H1 (cell line): ENCODE measurements around the gene TRAPPC2L. TPM values are rescaled to one million over a fixed set of nuclear protein-coding genes. Genes with fewer than 3 reads are reported as not detected.

Experiments
- CTCF ChIA-PET: fragments of 300-600 bp; sonication (Branson Sonifier 250); formaldehyde crosslinking; loops from one replicate; lab custom pipeline; 2021; ENCODE audit not compliant: partially characterized antibody; lab: Charles Lee
- POLR2A ChIA-PET: fragments of 300-600 bp; sonication (Branson Sonifier 250); formaldehyde crosslinking; loops from one replicate; lab custom pipeline; 2021; ENCODE audit warnings: inconsistent platforms; ENCODE audit not compliant: partially characterized antibody; lab: Charles Lee
- DNase-seq, 2 experiments: peaks; one replicate each; pipeline versions ENCODE4 v3.0.0 to v3.0.0-alpha.2; 2010 to 2022; ENCODE audit warnings: low spot score in 2 of 2, low read depth in 1 of 2, mixed read lengths in 1 of 2
- FAIRE-seq: peaks from 2 replicates; lab custom pipeline; 2011; peaks lifted over from hg19 to GRCh38; lab: Jason Lieb, UNC
- H2AFZ ChIP-seq: 2 replicates; pipeline ENCODE4 v1.8.1; 2012; ENCODE audit warnings: low read length, inconsistent platforms
- H2AK5ac ChIP-seq: 2 replicates; pipeline ENCODE4 v1.6.1; 2013; ENCODE audit warnings: low read depth, low read length
- H2BK120ac ChIP-seq: replicated peaks from 2 replicates; pipeline ENCODE3; 2013; ENCODE audit warnings: low read depth, low read length, inconsistent platforms
- H2BK12ac ChIP-seq: 2 replicates; pipeline ENCODE4 v1.6.1; 2013; ENCODE audit warnings: low read depth, low read length
- H2BK15ac ChIP-seq: 2 replicates; pipeline ENCODE4 v1.6.1; 2013; ENCODE audit warnings: low read length
- H2BK20ac ChIP-seq: 2 replicates; pipeline ENCODE4 v1.6.1; 2013; ENCODE audit warnings: low read length
- H2BK5ac ChIP-seq: 2 replicates; pipeline ENCODE4 v1.6.1; 2013; ENCODE audit warnings: low read depth, low read length
- H3K14ac ChIP-seq: 2 replicates; pipeline ENCODE4 v1.6.1; 2013; ENCODE audit warnings: inconsistent platforms; ENCODE audit not compliant: insufficient read length
- H3K18ac ChIP-seq: 2 replicates; pipeline ENCODE4 v1.6.1; 2013; ENCODE audit warnings: low read length; ENCODE audit errors: extremely low read depth
- H3K23ac ChIP-seq: 2 replicates; pipeline ENCODE4 v1.6.1; 2013; ENCODE audit warnings: inconsistent platforms; ENCODE audit not compliant: insufficient read length
- H3K23me2 ChIP-seq: 2 replicates; pipeline ENCODE4 v1.6.1; 2013; ENCODE audit warnings: low read depth, low read length
- H3K27ac ChIP-seq: 2 replicates; pipeline ENCODE4 v1.6.1; 2011; ENCODE audit warnings: low read depth, low read length, inconsistent platforms
- H3K27me3 ChIP-seq, 4 experiments: replicated peaks in 1 of 4; 1 replicate in 1 of 4; 2 replicates in 3 of 4; pipeline versions ENCODE4 v1.6.1 to v1.8.1; 2011 to 2013; ENCODE audit warnings: low read length in 3 of 4, mild to moderate bottlenecking in 3 of 4, inconsistent platforms in 2 of 4, mixed read lengths in 2 of 4, moderate library complexity in 1 of 4; ENCODE audit not compliant: control insufficient read depth in 3 of 4, insufficient read depth in 3 of 4; ENCODE audit errors: extremely low read depth in 1 of 4
- H3K36me3 ChIP-seq, 4 experiments: 2 replicates each; pipeline versions ENCODE4 v1.6.1 to v1.8.1; 2011 to 2013; ENCODE audit warnings: mild to moderate bottlenecking in 4 of 4, low read length in 3 of 4, moderate library complexity in 2 of 4, control low read depth in 1 of 4, inconsistent platforms in 1 of 4; ENCODE audit not compliant: insufficient read depth in 4 of 4, control insufficient read depth in 2 of 4
- H3K4ac ChIP-seq: replicated peaks from 2 replicates; pipeline ENCODE3; 2013; ENCODE audit warnings: low read length, low read depth, mixed read lengths, inconsistent platforms; ENCODE audit not compliant: insufficient read length
- H3K4me1 ChIP-seq, 4 experiments: replicated peaks in 1 of 4; 1 replicate in 1 of 4; 2 replicates in 3 of 4; pipeline versions ENCODE4 v1.6.1 to v1.8.1; 2011 to 2013; ENCODE audit warnings: low read length in 3 of 4, inconsistent platforms in 2 of 4, mixed read lengths in 1 of 4; ENCODE audit not compliant: insufficient read depth in 4 of 4, control insufficient read depth in 3 of 4
- H3K4me2 ChIP-seq, 2 experiments: 2 replicates each; pipeline versions ENCODE4 v1.6.1 to v1.8.1; 2011 to 2013; ENCODE audit warnings: low read depth in 2 of 2, low read length in 2 of 2, control low read depth in 1 of 2, inconsistent platforms in 1 of 2, mild to moderate bottlenecking in 1 of 2; ENCODE audit not compliant: insufficient read depth in 1 of 2
- H3K4me3 ChIP-seq, 4 experiments: fragments of 200-600, 300-600 bp in 1 of 4; sonication (generic), shearing (Covaris generic), sonication (Bioruptor Twin) in 1 of 4; 2 replicates each; pipeline versions ENCODE4 v1.5.1 to v1.8.1; 2011 to 2016; ENCODE audit warnings: low read length in 4 of 4, low read depth in 3 of 4, control low read depth in 2 of 4, inconsistent platforms in 2 of 4, mild to moderate bottlenecking in 2 of 4, mixed read lengths in 1 of 4, moderate library complexity in 1 of 4; ENCODE audit not compliant: insufficient read depth in 2 of 4; ENCODE audit errors: extremely low read depth in 1 of 4
- H3K56ac ChIP-seq: replicated peaks from 2 replicates; pipeline ENCODE3; 2013; ENCODE audit warnings: low read depth, mild to moderate bottlenecking, mixed read lengths, low read length, inconsistent platforms; ENCODE audit not compliant: insufficient read length
- H3K79me1 ChIP-seq: 2 replicates; pipeline ENCODE4 v1.6.1; 2013; ENCODE audit warnings: low read depth, low read length, control low read depth
- H3K79me2 ChIP-seq, 2 experiments: 2 replicates each; pipeline versions ENCODE4 v1.6.1 to v1.8.1; 2012 to 2013; ENCODE audit warnings: low read length in 2 of 2, mild to moderate bottlenecking in 2 of 2, inconsistent platforms in 1 of 2; ENCODE audit not compliant: insufficient read depth in 2 of 2, control insufficient read depth in 1 of 2
- H3K9ac ChIP-seq, 4 experiments: replicated peaks in 1 of 4; 1 replicate in 1 of 4; 2 replicates in 3 of 4; pipeline versions ENCODE4 v1.6.1 to v1.8.1; 2011 to 2013; ENCODE audit warnings: low read depth in 3 of 4, low read length in 3 of 4, control low read depth in 2 of 4, mild to moderate bottlenecking in 2 of 4, moderate library complexity in 2 of 4, inconsistent platforms in 1 of 4; ENCODE audit errors: extremely low read depth in 1 of 4
- H3K9me3 ChIP-seq, 2 experiments: 2 replicates each; pipeline versions ENCODE4 v1.6.1 to v1.8.1; 2012 to 2013; ENCODE audit warnings: mild to moderate bottlenecking in 2 of 2, moderate library complexity in 2 of 2, control low read depth in 1 of 2, inconsistent platforms in 1 of 2, low read depth in 1 of 2, low read length in 1 of 2, mixed read lengths in 1 of 2; ENCODE audit not compliant: insufficient read depth in 2 of 2
- H4K20me1 ChIP-seq, 2 experiments: replicated peaks in 1 of 2; 2 replicates each; pipeline versions ENCODE3 to v1.8.1; 2011 to 2013; ENCODE audit warnings: inconsistent platforms in 2 of 2, low read length in 2 of 2, mild to moderate bottlenecking in 1 of 2; ENCODE audit not compliant: insufficient read depth in 2 of 2, control insufficient read depth in 1 of 2
- H4K5ac ChIP-seq: 2 replicates; pipeline ENCODE4 v1.6.1; 2013; ENCODE audit warnings: low read length, low read depth, mixed read lengths, inconsistent platforms; ENCODE audit not compliant: insufficient read length
- H4K8ac ChIP-seq: 2 replicates; pipeline ENCODE4 v1.8.0; 2013; ENCODE audit warnings: mild to moderate bottlenecking, moderate library complexity, low read length, inconsistent platforms; ENCODE audit not compliant: insufficient read depth; ENCODE audit errors: extremely low read depth
- H4K91ac ChIP-seq: replicated peaks from 2 replicates; pipeline ENCODE3; 2013; ENCODE audit warnings: low read length, mixed read lengths, inconsistent platforms; ENCODE audit not compliant: insufficient read length
- POLR2AphosphoS5 ChIP-seq: IDR thresholded peaks from 2 replicates; pipeline ENCODE4 v1.6.1; 2011; ENCODE audit warnings: low read depth, low read length
- SP1 ChIP-seq: IDR thresholded peaks from 2 replicates; pipeline ENCODE4 v1.6.1; 2011; ENCODE audit warnings: low read depth, low read length
- WGBS, 2 experiments: shearing (Covaris generic) in 1 of 2; methylation state at CpG; one replicate each; pipeline versions ENCODE4 v1.1.6 to v1.1.7; 2013 to 2015; ENCODE audit warnings: low lambda C conversion rate in 2 of 2, mixed read lengths in 2 of 2, inconsistent platforms in 1 of 2, low coverage in 1 of 2, missing lambda C conversion rate in 1 of 2; ENCODE audit not compliant: insufficient replicate concordance in 2 of 2, insufficient coverage in 1 of 2, insufficient read length in 1 of 2; ENCODE audit errors: extremely low coverage in 1 of 2, missing lambda C conversion rate in 1 of 2; 5-methylcytosine and 5-hydroxymethylcytosine counted together
- polyA plus RNA-seq, 7 experiments: library from polyadenylated mRNA; depleted of rRNA in 3 of 7; stranded (reverse) in 5 of 7; unstranded in 2 of 7; fragments of >200 nt in 5 of 7; fragments of 200-250 nt in 2 of 7; gene quantifications; 1 replicate in 5 of 7; 2 replicates in 1 of 7; 4 replicates in 1 of 7; pipeline versions ENCODE4 v1.2.1 to v1.2.3, GENCODE V29; 2011 to 2013; ENCODE audit warnings: missing spikeins in 2 of 7, mixed read lengths in 2 of 7
- total RNA-seq: library from RNA; stranded (reverse); fragmentation: NEBNext Ultra II Directional; extraction: Animal tissue kit (Norgen Biotek cat#: 25700); gene quantifications from 2 replicates; pipeline ENCODE4 v1.2.1, GENCODE V29; 2021

Gene TRAPPC2L
- total and polyA plus RNA-seq, 2 of the 8 experiments (the other 6 are each of a cell fraction or from before 2014, with no cell fraction given), result 98.7 to 133 TPM

DNA sequence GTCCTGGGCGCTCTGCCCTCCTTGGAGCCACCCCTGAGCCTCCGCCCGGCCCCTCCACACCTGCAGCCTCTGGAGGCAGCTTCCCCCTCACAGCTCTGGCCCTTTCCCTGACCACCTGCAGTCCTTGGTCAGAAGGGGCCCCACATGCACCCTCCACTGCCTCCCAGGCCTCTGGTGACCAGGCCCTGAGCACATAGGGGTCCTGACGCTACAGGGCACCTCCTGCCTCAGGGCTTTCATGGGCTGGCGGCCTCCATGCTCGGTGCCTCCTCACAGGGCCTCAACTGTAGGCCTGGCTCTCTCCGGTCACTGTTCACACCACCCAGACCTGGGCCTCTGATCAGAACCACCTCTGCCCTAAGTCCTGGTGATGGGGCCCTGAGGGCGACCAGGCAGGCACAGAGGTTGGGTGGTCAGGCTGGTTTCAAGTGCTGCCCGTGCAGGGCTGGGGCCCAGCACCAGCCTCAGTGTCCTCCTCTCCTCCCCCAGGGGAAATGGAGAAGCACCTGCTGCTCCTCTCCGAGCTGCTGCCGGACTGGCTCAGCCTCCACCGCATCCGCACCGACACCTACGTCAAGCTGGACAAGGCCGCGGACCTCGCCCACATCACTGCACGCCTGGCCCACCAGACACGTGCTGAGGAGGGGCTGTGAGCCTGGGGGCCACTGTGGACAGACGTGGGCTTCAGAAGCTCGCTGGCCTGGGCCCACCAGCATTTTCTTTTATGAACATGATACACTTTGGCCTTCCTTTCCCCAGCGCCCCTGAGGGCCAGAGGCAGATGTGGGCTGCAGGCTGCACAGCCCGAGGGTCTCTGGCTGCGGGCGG is 49.1 kb upstream of the TRAPPC2L start:
- Histone ChIP-seq H4K20me1 (peaks cover 33 to 48% of the 10 kb centered on the region in 2 experiments), H3K18ac (no peak overlapping the region), H4K8ac (no peak overlapping the region), H4K5ac (no peak overlapping the region), H3K4me3 (no peak overlapping the region), H2AFZ (no peak overlapping the region), H3K56ac (no peak overlapping the region), H2BK5ac (no peak overlapping the region; the same call in 1 of the 2 replicates), H3K23me2 (peaks cover 17% of the 10 kb centered on the region), H2BK15ac (no peak overlapping the region), H3K4ac (no peak overlapping the region), H2AK5ac (no peak overlapping the region), H3K27me3 (no peaks in the 10 kb centered on the region), H3K79me2 (peaks cover 0 to 34% of the 10 kb centered on the region in 2 experiments; a peak in 2 of 4 replicates), H3K9me3 (no peaks in the 10 kb centered on the region), H3K23ac (no peak overlapping the region), H3K36me3 (peaks cover 36 to 63% (median 47%) of the 10 kb centered on the region in 4 experiments), H3K27ac (no peak overlapping the region), H3K79me1 (peaks cover 15% of the 10 kb centered on the region), H3K9ac (no peak overlapping the region), H2BK20ac (no peak overlapping the region), H2BK12ac (no peak overlapping the region), H3K4me2 (no peak overlapping the region), H3K14ac (no peak overlapping the region), H4K91ac (no peak overlapping the region), H2BK120ac (no peak overlapping the region), H3K4me1 (peaks cover 0 to 23% (median 13%) of the 10 kb centered on the region in 4 experiments; a peak in 6 of 7 replicates)
- 92% methylated on average over 26 of the region's 26 CpGs; no CpG with 5 or more reads in 1 of the 2 experiments for WGBS, 2 experiments
- CTCF ChIA-PET, result interaction anchor here (0.7 to 2.3 kb wide), 8 partner anchors 8 to 327 kb away, joined by 3 to 8 read pairs (median 3); no protein-coding TSS in a partner anchor
- POLR2A ChIA-PET, result interaction anchor here (0.9 to 8.1 kb wide), 17 partner anchors 9 to 392 kb away, joined by 3 to 77 read pairs (median 6); partner anchors contain the start of gene SLC22A31
- TF ChIP-seq SP1 (no peak), POLR2AphosphoS5 (peak; percentile 74)
- FAIRE-seq, result no peak
- DNase-seq, result no peak
